Central memory CD4-positive, alpha-beta T cell (primary cell): ENCODE results near the gene SYT5.
"Not testable (repeated sequence)": the region's sequence is repeated elsewhere in the genome, so short reads cannot be mapped to it uniquely, and the experiment has no call there.

Experiments
- DNase-seq: peaks from one replicate; pipeline ENCODE4 v3.0.0; 2022

Gene SYT5

GRCh38 chr19:55206664-55207500 is 26.8 kb upstream of the SYT5 start:
- DNase-seq: no peak

- DNase-seq: not testable (repeated sequence)
Observed at GRCh38 chr19:55202199-55202598, 22.1 kb upstream of the SYT5 start.

GRCh38 chr19:55199620-55200204 is 19.6 kb upstream of the SYT5 start:
- DNase-seq: no peak

GRCh38 chr19:55198651-55199050 is 18.6 kb upstream of the SYT5 start:
- no peak for DNase-seq

- DNase-seq: no peak
Observed at GRCh38 chr19:55197528-55197927, 17.4 kb upstream of the SYT5 start.

- DNase-seq: no peak
Observed at GRCh38 chr19:55196803-55197202, 16.7 kb upstream of the SYT5 start.

- no peak for DNase-seq
Observed at GRCh38 chr19:55193481-55193880, 13.4 kb upstream of the SYT5 start.

- DNase-seq: no peak
Observed at GRCh38 chr19:55189403-55189835, 9.3 kb upstream of the SYT5 start.

GRCh38 chr19:55188625-55189024 is 8.5 kb upstream of the SYT5 start:
- no peak for DNase-seq

GRCh38 chr19:55186080-55186479 is 6.0 kb upstream of the SYT5 start:
- DNase-seq: no peak

GRCh38 chr19:55181740-55182139 is 1.7 kb upstream of the SYT5 start:
- no peak for DNase-seq

- peak; percentile 95 for DNase-seq
Observed at GRCh38 chr19:55178781-55179599, 1.1 kb downstream of the SYT5 start.

- DNase-seq: no peak
Observed at GRCh38 chr19:55176076-55176475, 4.0 kb downstream of the SYT5 start.

GRCh38 chr19:55175117-55175867 is 4.8 kb downstream of the SYT5 start:
- no peak for DNase-seq

GRCh38 chr19:55174425-55175116 is 5.5 kb downstream of the SYT5 start:
- DNase-seq: no peak

GRCh38 chr19:55173714-55174409 is 6.2 kb downstream of the SYT5 start:
- no peak for DNase-seq

- DNase-seq: no peak
Observed at GRCh38 chr19:55173186-55173713, 6.8 kb downstream of the SYT5 start.

- no peak for DNase-seq
Observed at GRCh38 chr19:55172741-55173140, 7.3 kb downstream of the SYT5 start.

- DNase-seq: not testable (repeated sequence)
Observed at GRCh38 chr19:55172318-55172717, 7.8 kb downstream of the SYT5 start.

GRCh38 chr19:55171440-55171839 is 8.6 kb downstream of the SYT5 start:
- no peak for DNase-seq

- DNase-seq: no peak
Observed at GRCh38 chr19:55169136-55169535, 11.0 kb downstream of the SYT5 start.
